Stimulated activated CD4-positive, alpha-beta T cell treated with anti-CD3 and anti-CD28 coated beads, Interleukin-4, amount 100 ng/mL, for 1 hour (primary cell): ENCODE measurements around the gene SPDYE2.
"Not testable (repeated sequence)": the region's sequence is repeated elsewhere in the genome, so short reads cannot be mapped to it uniquely, and the experiment has no call there.

ENCODE experiments used
- DNase-seq: peaks from one replicate; pipeline ENCODE4 v3.0.0-alpha.2; 2020

SPDYE2 gene, protein sequence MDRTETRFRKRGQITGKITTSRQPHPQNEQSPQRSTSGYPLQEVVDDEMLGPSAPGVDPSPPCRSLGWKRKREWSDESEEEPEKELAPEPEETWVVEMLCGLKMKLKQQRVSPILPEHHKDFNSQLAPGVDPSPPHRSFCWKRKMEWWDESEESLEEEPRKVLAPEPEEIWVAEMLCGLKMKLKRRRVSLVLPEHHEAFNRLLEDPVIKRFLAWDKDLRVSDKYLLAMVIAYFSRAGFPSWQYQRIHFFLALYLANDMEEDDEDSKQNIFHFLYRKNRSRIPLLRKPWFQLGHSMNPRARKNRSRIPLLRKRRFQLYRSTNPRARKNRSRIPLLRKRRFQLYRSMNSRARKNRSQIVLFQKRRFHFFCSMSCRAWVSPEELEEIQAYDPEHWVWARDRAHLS

DNA sequence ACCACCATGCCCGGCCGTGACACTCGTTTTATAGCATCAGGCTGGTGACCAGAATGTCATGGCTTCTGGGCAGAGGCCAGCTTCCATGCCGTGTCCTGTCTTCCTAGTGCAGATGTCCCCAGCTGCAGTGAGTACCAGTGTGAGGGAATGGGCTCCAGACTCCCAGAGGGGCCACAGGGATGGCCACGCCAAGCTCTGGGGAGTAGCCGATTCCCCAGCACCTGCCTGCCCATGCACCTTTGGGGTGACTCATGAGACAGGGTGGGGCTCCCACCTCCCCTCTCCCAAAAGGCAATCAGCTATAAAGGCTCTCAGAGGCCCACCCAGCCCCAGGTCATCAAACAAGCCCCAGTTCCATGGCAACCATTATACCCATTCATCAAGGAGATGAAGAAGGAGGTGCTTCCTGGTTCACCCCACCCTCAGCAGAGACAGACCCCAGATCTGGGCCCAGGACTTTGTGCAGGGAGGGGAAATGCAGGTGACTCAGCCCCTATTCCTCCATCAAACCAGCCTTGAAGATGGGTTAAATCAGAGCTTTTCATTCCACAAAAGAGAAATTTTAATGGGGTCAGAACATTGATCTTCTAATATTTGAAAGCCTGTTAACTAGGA is at the start of gene SPDYE2:
Gene SPDYE2 (plus strand): TSS at position 419 of the 615 bp plus-strand sequence. CDS start 2,030 bp downstream, outside the sequence.
- not testable (repeated sequence) for DNase-seq

DNA sequence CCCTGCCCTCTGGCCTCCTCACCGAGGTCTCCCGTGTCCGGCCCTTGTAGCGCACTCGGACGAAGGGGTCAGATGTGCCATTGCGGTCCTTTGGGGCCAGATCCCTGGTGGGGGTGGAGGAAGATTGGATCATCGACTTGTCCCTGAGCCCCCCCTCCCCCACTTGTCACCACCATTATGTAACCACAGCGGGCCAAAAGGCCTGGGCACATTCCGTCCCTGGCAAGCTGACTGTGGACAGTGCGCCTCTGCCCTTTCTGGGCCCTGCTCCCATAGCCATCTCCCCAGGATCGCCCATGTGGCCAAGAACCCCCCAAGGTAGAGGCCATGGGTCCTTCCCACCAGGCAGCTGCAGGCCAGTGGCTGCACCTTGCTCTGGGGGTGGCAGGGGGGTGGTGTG is 47.9 kb upstream of the SPDYE2 start:
- not testable (repeated sequence) for DNase-seq

DNA sequence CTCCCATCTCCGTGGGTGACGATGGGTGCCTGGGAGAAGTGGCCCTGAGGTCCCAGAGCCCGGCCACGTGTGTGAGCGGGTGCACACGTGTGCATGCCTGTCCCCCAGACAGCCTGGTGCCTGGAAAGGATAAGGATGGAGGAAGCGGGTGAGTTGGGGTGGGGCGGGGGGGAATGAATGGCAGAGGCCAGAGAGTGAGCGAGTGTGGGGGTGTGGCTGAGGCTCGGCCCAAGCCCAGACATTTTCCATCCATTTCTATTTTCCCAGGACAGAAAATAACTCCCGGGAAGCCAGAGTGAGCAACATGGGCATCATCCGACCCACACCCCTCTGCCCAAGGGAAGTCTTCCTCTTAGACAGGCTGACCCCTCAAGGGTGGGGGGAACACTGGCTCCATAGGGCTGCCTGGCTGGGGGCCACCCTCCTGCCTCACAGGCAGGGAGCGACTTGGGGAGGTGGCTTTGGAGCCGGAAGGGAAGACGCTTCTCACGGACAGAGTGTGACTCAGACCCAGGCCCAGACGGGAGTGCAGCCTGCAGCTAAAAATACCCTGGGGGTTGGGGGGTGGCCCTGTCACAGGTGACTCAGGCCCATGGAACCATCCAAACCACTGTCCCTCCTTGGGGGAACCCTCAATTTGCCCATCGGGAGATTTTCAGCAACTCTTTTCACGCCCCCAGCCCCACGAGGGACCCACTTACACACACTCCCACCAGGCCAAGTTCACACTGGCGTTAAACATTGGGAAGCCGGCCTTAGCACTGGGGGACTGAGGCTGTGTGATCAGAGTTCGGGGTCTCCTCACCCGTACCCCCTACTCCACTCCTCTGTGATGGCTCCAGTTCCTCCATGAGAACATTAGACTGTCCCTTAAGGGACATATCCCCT is 45.5 kb upstream of the SPDYE2 start:
- DNase-seq, result not testable (repeated sequence)

DNA sequence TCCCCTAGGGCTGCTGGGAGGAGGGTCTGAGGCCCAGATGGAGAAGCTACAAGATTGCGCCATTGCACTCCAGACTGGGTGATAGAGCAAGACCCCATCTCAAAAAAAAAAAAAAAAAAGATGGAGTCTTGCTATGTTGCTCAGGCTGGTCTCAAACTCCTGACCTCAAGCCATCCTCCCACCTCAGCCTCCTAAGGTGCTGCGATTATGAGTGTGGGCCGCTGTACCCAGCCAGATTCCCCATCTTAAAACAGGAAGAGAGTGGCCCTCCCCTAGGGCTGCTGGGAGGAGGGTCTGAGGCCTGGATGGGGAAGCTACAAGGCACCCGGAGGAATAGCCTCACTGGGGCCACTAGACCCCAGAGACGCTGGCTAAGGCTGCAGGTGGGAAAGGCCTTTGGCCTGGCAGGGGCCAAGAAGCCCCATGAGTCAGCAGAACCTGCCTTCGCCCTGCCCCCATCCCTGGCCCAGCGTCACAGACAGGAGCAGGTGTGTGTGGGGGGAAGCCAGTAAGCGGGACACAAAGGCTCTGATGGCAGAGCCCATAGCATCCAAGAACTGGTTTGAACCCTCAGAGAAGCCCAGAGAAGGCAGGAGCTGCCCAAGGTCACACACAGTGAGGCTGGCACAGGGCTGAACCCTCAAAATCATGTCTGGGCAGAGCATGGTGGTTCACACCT is 43.5 kb upstream of the SPDYE2 start:
- DNase-seq, result not testable (repeated sequence)

DNA sequence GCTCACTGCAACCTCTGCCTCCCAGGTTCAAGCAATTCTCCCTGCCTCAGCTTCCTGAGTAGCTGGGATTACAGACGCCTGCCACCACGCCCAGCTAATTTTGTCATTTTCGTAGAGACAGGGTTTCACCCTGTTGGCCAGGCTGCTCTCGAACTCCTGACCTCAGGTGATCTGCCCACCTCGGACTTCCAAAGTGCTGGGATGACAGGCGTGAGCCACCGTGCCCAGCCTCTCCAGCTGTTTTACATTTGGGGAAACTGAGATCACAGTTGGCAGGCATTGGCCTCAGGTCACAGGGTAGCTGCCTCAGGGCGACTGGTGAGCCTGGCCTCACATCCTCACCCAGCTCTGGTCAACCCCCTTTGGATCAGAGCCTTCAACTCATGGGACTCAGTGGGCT is 40.5 kb upstream of the SPDYE2 start:
- DNase-seq, result not testable (repeated sequence)

DNA sequence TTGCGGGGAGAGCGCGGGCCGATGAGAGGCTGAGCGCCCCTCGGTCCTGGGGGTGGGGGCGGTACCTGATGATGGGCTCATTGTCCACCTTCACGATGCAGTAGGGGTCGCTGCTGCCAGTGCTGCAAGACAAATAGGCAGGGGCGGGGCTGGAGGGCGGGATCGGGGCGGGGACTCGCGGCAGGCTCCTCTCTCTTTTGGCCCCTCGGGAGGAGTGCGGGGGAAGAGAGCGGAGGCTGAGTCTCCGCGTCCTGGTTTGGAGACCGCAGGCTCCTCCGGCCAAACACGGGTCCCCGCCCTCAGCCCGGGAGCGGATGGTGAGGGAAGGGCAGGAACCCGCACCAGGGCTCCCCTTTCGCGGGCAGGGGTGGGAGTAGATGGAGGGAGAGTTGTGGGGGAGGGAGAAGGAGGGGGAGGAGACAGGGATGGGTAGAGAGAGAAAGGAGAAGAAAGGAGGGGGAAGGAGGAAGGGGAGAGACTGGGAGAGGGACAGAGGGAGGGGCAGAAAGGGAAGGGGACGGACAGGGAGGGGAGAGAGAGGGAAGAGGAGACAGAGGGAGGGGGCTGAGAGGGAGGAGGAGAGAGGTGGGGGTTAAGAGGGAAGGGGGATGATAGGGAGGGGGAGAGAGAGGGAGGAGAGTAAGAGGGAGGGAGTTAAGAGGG is 39.0 kb upstream of the SPDYE2 start:
- not testable (repeated sequence) for DNase-seq

DNA sequence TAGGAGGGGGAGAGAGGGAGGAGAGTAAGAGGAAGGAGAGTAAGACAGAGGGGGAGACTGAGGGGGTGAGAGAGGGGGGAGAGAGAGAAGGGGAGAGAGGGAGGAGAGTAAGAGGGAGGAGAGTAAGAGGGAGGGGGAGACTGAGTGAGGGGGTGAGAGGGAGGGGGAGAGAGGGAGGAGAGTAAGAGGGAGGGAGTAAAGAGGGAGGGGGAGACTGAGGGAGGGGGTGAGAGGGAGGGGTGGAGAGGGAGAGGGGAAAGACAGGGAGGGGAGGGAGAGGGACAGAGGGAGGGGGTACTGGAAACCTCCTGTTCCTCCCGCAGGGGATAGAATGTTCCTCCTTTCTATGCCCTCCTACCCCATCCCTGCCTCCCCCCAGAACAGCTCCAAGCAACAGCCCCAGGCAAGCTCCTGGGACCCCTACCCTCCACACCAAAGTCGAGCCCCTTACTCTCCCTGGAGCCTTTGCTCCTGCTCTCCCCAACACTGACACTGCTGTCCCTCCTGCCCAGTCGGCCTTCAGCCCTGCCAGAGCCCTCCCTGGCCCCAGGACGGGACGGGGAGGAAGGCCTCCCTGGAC is 38.3 kb upstream of the SPDYE2 start:
- DNase-seq, result not testable (repeated sequence)

DNA sequence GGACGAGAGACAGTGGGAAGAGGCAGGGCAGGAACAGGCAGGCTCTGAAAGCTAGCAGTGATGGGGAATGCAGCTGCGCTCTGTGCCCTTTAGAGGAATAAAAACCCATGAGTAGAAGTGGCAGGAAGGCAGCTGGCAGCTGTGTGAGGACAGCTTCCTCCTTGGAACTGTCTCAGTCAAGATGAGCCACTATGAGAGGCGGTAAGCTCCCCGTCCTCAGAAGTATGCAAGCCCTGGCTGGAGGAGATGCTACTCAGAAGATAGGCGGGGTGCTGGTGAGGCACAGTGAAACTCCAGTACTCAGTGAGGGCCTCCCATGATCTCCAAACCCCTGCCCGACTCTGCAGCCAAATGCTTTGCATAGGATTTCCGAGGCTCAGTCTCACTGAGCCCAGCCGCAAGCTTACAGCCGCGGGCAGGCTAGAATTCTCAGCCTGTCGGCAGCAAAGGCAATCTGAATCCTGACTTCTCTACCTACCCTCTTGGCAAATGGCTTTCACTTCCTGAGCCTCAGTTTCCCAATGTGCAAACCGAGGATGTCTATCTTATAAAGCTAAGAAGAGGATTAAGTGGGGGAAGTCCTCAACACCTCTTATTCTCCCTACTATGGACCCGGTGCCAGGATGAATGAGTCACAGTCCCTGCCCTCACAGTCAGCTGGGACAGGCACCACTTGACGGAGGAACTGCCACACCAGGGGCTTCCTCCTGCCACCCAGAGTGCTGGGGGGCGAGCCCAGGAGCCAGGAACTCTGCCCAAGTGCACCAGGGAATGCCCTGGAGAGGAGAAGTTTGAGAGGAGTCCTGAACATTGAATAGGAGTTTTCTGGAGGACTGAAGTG is 35.9 kb upstream of the SPDYE2 start:
- DNase-seq, result not testable (repeated sequence)

DNA sequence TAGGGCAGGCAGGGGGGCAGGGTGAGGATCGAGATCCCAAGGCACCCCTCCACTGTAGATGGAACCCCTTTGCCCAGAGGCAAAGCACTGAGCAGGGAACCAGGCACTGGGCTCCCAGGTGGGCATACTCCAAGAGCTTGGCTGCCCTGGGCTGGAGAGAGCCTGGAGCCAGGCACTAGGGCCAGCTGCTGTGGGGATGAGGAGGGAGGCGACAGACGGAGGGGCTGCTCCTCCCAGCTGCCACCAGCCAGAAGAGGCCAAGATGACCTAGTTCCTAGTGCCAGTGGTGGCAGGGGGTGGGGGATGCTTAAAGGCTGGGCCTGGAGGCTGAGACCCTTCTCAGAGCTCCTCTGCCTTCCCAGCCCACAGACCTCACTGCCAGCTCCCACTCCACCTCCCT is 35.1 kb upstream of the SPDYE2 start:
- DNase-seq, result not testable (repeated sequence)

DNA sequence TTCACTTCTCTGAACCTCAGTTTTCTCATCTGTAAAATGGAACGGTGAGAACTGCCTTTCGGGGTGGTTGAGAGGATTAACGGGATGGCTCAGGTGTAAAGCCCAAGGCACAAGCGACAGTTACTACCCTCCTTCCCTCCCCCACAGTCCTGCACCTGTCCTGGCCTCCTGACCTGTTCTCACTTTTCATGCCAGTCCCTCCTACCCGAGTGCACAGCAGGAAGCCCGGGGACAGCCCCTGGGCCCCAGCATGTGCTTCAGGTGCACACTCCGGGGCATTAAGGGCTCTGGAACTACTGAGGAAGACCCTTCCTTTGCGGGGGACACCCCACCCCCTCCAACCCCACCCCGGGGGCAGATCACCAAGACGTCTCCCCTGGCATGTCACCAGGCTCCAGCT is 34.1 kb upstream of the SPDYE2 start:
- DNase-seq, result not testable (repeated sequence)

DNA sequence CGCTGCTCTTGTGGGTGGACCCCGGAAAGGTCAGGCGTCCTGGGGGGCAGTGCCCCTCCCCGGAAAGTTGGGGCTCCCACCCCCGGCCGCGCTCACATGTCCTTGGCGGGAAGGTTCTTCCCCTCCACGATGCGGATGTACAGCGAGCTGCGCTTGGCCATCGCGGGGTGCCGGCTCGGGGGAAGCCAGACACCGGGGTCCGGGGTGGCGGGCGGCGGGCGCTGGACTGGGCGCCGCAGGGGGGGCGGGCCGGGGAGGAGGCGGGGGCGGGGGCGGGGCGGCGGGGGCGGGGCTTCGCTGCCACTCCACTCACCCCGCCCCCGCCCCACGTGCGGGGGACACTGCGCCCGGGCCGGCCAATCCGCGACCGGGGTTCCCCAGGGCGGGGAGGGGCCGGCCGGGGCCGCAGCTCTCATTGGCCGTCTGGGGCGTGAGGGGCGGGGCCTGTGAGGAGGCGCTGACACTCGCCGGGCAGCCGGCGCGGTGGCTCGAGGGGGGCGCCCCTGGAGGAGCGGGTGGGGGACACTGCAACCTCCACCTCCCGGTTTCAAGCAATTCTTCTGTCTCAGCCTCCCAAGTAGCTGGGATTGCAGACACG is 33.4 kb upstream of the SPDYE2 start, which contains the start of gene RASA4B:
Gene RASA4B (minus strand): TSS at position 228 of the 598 bp plus-strand sequence. CDS start 67 bp downstream, at position 161.
- not testable (repeated sequence) for DNase-seq

DNA sequence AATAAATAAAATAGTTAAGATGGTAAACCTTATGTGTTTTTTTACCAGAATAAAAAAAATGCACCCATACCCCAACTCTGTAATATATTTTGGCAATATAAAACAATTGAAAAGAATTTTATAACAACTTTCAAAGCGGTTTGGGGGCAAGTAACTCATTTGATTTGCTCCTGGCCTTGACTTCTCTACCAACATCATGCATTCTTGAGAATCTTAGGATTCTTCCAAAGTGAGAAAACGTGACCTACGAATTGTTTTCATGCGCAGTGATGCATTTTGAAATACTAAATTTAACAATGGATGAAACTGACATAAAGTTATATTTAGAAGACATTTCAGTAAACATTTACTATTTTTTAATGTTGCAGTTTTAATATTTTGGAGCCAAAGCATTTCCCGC is 30.2 kb upstream of the SPDYE2 start:
- not testable (repeated sequence) for DNase-seq

DNA sequence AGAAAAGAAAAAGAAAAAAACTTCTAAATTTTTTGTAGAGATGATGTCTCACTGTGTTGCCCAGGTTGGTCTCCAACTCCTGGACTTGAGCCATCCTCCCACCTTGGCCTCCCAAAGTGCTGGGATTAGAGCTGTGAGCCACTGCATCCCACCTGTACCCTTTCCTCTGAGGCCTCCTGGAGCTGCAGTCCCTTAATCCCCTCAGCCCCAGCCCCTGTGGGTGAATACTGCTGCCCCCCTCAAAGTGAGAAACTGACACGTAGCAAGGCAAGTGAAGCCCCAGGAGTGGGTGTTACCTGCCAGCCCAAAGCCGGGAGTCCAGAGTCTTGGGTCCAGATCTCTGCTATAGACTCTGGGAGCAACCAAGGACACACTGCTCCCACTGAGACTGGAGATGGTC is 26.2 kb upstream of the SPDYE2 start:
- DNase-seq, result not testable (repeated sequence)

DNA sequence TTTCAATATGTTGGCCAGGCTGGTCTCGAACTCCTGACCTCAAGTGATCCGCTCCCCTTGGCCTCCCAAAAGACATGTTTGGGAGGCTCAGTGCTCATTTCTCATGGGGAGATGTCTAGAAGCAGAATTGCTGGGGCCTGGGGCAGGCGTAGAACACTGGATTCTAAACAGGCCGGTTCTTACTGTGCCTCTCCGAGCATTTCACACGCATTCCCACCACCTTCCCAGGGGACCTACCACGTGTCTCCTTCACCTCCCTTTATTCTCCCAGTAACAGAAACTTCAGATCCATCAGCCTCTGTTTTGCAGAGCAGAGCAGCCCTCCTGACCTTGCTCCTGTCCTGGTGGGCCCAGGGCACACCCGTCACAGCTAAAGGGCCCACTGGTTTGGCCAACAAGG is 23.8 kb upstream of the SPDYE2 start:
- not testable (repeated sequence) for DNase-seq

DNA sequence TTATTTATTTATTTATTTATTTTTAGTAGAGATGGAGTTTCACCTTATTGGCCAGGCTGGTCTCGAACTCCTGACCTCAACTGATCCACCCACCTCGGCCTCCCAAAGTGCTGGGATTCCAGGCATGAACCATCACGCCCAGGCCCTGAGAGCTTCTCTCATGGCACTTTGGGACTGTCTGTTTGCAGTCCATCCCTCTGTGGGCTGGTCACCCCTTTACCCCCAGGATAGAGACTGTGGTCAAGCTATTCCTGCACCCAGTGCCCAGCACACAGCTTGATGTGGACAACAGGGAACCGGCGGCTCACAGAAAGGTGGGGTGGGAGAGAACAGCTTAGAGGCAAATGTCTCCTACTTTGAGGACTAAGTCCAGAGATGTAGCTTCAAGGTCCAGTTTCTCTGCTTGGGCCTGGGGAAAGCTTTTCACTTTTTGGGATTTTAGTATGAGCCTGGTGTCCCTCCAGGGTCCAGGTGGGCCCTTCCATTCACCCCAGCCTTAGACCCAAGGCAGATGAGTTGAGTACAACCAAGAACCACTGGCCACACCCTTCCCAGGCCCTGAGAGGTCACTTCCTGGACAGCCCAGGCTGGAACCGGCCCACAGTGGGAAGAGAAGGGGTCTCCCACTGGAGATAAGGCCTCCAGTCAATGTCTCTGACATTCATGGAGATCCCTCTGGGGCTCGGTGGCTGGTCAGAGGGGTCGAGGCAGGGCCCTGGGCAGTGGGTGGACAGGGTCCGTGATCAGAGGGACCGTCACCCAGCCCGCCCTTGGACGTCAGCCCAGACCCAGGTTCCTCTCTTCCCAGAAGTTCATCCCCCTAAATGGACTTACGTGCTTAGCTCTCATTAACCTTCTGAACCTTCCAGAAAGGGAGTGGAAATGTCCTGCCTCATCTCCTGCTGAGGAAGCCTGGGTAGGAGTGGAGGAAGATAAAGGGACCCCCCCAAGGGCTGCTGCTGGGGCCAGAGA is 22.9 kb upstream of the SPDYE2 start:
- not testable (repeated sequence) for DNase-seq

DNA sequence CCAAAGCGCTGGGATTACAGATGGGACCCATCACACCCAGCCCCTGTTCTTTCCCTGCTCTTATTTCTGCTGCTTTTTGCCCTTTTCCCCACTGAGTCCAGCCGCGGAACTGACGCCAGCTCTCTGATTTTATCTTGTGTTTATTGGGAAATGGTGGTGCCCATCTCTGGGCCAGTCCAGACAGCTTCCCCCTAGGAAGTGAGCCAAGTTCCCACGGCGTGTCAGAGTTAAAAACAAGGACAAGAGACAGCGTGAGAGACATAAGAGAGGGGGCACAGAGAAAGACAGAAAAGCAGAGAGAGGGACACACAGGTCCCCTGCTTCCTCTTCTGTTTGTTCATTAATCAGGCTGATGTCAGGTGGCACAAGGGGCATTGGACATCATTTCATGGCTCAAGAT is 19.4 kb upstream of the SPDYE2 start:
- DNase-seq, result not testable (repeated sequence)

DNA sequence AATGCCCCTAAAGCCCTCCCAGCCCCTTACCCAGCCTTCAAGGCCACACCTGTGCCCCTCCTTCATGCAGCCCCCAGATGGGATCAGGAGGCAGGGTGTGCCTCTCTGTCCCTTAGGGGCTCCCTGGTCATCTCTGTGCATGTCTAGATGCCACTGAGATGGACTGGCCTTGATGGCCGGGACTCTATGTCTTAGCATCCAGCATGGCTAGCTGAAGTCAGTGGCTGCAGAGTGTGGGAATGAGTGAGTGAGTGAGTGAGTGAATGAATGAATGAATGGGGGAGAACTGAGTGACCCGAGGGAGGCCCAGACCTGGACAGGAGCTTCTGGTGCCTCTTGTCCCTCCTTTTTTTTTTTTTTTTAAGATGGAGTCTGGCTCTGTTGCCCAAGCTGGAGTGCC is 18.9 kb upstream of the SPDYE2 start:
- DNase-seq, result not testable (repeated sequence)

DNA sequence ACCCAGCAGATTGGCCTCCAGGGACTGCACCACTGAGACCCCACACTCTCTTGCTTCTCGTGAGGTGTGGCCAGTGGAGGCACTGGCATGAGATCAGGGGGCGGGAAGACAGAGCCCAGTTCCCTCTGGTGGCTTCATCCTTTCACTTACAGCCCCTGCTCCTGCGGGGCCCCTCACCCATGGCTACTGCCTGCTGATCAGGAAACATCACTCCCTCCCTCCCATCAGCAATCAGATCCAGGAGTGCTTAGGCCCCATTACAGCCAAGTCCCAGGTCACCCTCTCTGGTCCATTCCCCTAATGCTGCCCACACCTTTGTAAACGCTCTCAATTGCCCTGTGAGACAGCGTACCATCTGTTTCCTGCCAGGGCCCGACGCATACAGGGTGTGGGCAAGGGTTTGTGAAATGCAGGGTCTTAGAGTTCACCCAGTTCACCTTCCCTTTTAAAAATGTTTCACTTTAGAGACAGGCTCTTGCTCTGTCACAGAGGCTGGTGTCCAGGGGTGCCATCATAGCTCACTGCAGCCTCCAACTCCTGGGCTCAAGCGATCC is 15.9 kb upstream of the SPDYE2 start:
- DNase-seq, result not testable (repeated sequence)
